H1 (cell line): Measurements from ENCODE around the gene FAR1. TPM values are rescaled to one million over a fixed set of nuclear protein-coding genes. Genes with fewer than 3 reads are reported as not detected.

Source experiments
- CTCF ChIA-PET: fragments of 300-600 bp; sonication (Branson Sonifier 250); formaldehyde crosslinking; loops from one replicate; lab custom pipeline; 2021; ENCODE audit not compliant: partially characterized antibody; lab: Charles Lee
- POLR2A ChIA-PET: fragments of 300-600 bp; sonication (Branson Sonifier 250); formaldehyde crosslinking; loops from one replicate; lab custom pipeline; 2021; ENCODE audit warnings: inconsistent platforms; ENCODE audit not compliant: partially characterized antibody; lab: Charles Lee
- DNase-seq, 2 experiments: peaks; one replicate each; pipeline versions ENCODE4 v3.0.0 to v3.0.0-alpha.2; 2010 to 2022; ENCODE audit warnings: low spot score in 2 of 2, low read depth in 1 of 2, mixed read lengths in 1 of 2
- FAIRE-seq: peaks from 2 replicates; lab custom pipeline; 2011; peaks lifted over from hg19 to GRCh38; lab: Jason Lieb, UNC
- H2AFZ ChIP-seq: 2 replicates; pipeline ENCODE4 v1.8.1; 2012; ENCODE audit warnings: low read length, inconsistent platforms
- H2AK5ac ChIP-seq: 2 replicates; pipeline ENCODE4 v1.6.1; 2013; ENCODE audit warnings: low read depth, low read length
- H2BK120ac ChIP-seq: replicated peaks from 2 replicates; pipeline ENCODE3; 2013; ENCODE audit warnings: low read depth, low read length, inconsistent platforms
- H2BK12ac ChIP-seq: 2 replicates; pipeline ENCODE4 v1.6.1; 2013; ENCODE audit warnings: low read depth, low read length
- H2BK15ac ChIP-seq: 2 replicates; pipeline ENCODE4 v1.6.1; 2013; ENCODE audit warnings: low read length
- H2BK20ac ChIP-seq: 2 replicates; pipeline ENCODE4 v1.6.1; 2013; ENCODE audit warnings: low read length
- H2BK5ac ChIP-seq: 2 replicates; pipeline ENCODE4 v1.6.1; 2013; ENCODE audit warnings: low read depth, low read length
- H3K14ac ChIP-seq: 2 replicates; pipeline ENCODE4 v1.6.1; 2013; ENCODE audit warnings: inconsistent platforms; ENCODE audit not compliant: insufficient read length
- H3K18ac ChIP-seq: 2 replicates; pipeline ENCODE4 v1.6.1; 2013; ENCODE audit warnings: low read length; ENCODE audit errors: extremely low read depth
- H3K23ac ChIP-seq: 2 replicates; pipeline ENCODE4 v1.6.1; 2013; ENCODE audit warnings: inconsistent platforms; ENCODE audit not compliant: insufficient read length
- H3K23me2 ChIP-seq: 2 replicates; pipeline ENCODE4 v1.6.1; 2013; ENCODE audit warnings: low read depth, low read length
- H3K27ac ChIP-seq: 2 replicates; pipeline ENCODE4 v1.6.1; 2011; ENCODE audit warnings: low read depth, low read length, inconsistent platforms
- H3K27me3 ChIP-seq, 4 experiments: replicated peaks in 1 of 4; 1 replicate in 1 of 4; 2 replicates in 3 of 4; pipeline versions ENCODE4 v1.6.1 to v1.8.1; 2011 to 2013; ENCODE audit warnings: low read length in 3 of 4, mild to moderate bottlenecking in 3 of 4, inconsistent platforms in 2 of 4, mixed read lengths in 2 of 4, moderate library complexity in 1 of 4; ENCODE audit not compliant: control insufficient read depth in 3 of 4, insufficient read depth in 3 of 4; ENCODE audit errors: extremely low read depth in 1 of 4
- H3K36me3 ChIP-seq, 4 experiments: 2 replicates each; pipeline versions ENCODE4 v1.6.1 to v1.8.1; 2011 to 2013; ENCODE audit warnings: mild to moderate bottlenecking in 4 of 4, low read length in 3 of 4, moderate library complexity in 2 of 4, control low read depth in 1 of 4, inconsistent platforms in 1 of 4; ENCODE audit not compliant: insufficient read depth in 4 of 4, control insufficient read depth in 2 of 4
- H3K4ac ChIP-seq: replicated peaks from 2 replicates; pipeline ENCODE3; 2013; ENCODE audit warnings: low read length, low read depth, mixed read lengths, inconsistent platforms; ENCODE audit not compliant: insufficient read length
- H3K4me1 ChIP-seq, 4 experiments: replicated peaks in 1 of 4; 1 replicate in 1 of 4; 2 replicates in 3 of 4; pipeline versions ENCODE4 v1.6.1 to v1.8.1; 2011 to 2013; ENCODE audit warnings: low read length in 3 of 4, inconsistent platforms in 2 of 4, mixed read lengths in 1 of 4; ENCODE audit not compliant: insufficient read depth in 4 of 4, control insufficient read depth in 3 of 4
- H3K4me2 ChIP-seq, 2 experiments: 2 replicates each; pipeline versions ENCODE4 v1.6.1 to v1.8.1; 2011 to 2013; ENCODE audit warnings: low read depth in 2 of 2, low read length in 2 of 2, control low read depth in 1 of 2, inconsistent platforms in 1 of 2, mild to moderate bottlenecking in 1 of 2; ENCODE audit not compliant: insufficient read depth in 1 of 2
- H3K4me3 ChIP-seq, 4 experiments: fragments of 200-600, 300-600 bp in 1 of 4; sonication (generic), shearing (Covaris generic), sonication (Bioruptor Twin) in 1 of 4; 2 replicates each; pipeline versions ENCODE4 v1.5.1 to v1.8.1; 2011 to 2016; ENCODE audit warnings: low read length in 4 of 4, low read depth in 3 of 4, control low read depth in 2 of 4, inconsistent platforms in 2 of 4, mild to moderate bottlenecking in 2 of 4, mixed read lengths in 1 of 4, moderate library complexity in 1 of 4; ENCODE audit not compliant: insufficient read depth in 2 of 4; ENCODE audit errors: extremely low read depth in 1 of 4
- H3K56ac ChIP-seq: replicated peaks from 2 replicates; pipeline ENCODE3; 2013; ENCODE audit warnings: low read depth, mild to moderate bottlenecking, mixed read lengths, low read length, inconsistent platforms; ENCODE audit not compliant: insufficient read length
- H3K79me1 ChIP-seq: 2 replicates; pipeline ENCODE4 v1.6.1; 2013; ENCODE audit warnings: low read depth, low read length, control low read depth
- H3K79me2 ChIP-seq, 2 experiments: 2 replicates each; pipeline versions ENCODE4 v1.6.1 to v1.8.1; 2012 to 2013; ENCODE audit warnings: low read length in 2 of 2, mild to moderate bottlenecking in 2 of 2, inconsistent platforms in 1 of 2; ENCODE audit not compliant: insufficient read depth in 2 of 2, control insufficient read depth in 1 of 2
- H3K9ac ChIP-seq, 4 experiments: replicated peaks in 1 of 4; 1 replicate in 1 of 4; 2 replicates in 3 of 4; pipeline versions ENCODE4 v1.6.1 to v1.8.1; 2011 to 2013; ENCODE audit warnings: low read depth in 3 of 4, low read length in 3 of 4, control low read depth in 2 of 4, mild to moderate bottlenecking in 2 of 4, moderate library complexity in 2 of 4, inconsistent platforms in 1 of 4; ENCODE audit errors: extremely low read depth in 1 of 4
- H3K9me3 ChIP-seq, 2 experiments: 2 replicates each; pipeline versions ENCODE4 v1.6.1 to v1.8.1; 2012 to 2013; ENCODE audit warnings: mild to moderate bottlenecking in 2 of 2, moderate library complexity in 2 of 2, control low read depth in 1 of 2, inconsistent platforms in 1 of 2, low read depth in 1 of 2, low read length in 1 of 2, mixed read lengths in 1 of 2; ENCODE audit not compliant: insufficient read depth in 2 of 2
- H4K20me1 ChIP-seq, 2 experiments: replicated peaks in 1 of 2; 2 replicates each; pipeline versions ENCODE3 to v1.8.1; 2011 to 2013; ENCODE audit warnings: inconsistent platforms in 2 of 2, low read length in 2 of 2, mild to moderate bottlenecking in 1 of 2; ENCODE audit not compliant: insufficient read depth in 2 of 2, control insufficient read depth in 1 of 2
- H4K5ac ChIP-seq: 2 replicates; pipeline ENCODE4 v1.6.1; 2013; ENCODE audit warnings: low read length, low read depth, mixed read lengths, inconsistent platforms; ENCODE audit not compliant: insufficient read length
- H4K8ac ChIP-seq: 2 replicates; pipeline ENCODE4 v1.8.0; 2013; ENCODE audit warnings: mild to moderate bottlenecking, moderate library complexity, low read length, inconsistent platforms; ENCODE audit not compliant: insufficient read depth; ENCODE audit errors: extremely low read depth
- H4K91ac ChIP-seq: replicated peaks from 2 replicates; pipeline ENCODE3; 2013; ENCODE audit warnings: low read length, mixed read lengths, inconsistent platforms; ENCODE audit not compliant: insufficient read length
- CHD1 ChIP-seq: IDR thresholded peaks from 2 replicates; pipeline ENCODE4 v1.6.1; 2012; ENCODE audit warnings: low read depth, low read length, improper control_type of control experiment
- CTCF ChIP-seq, 3 experiments: IDR thresholded peaks; 1 replicate in 2 of 3; 2 replicates in 1 of 3; pipeline versions ENCODE4 v1.5.1 to v1.6.1; 2011; ENCODE audit warnings: low read length in 3 of 3, mild to moderate bottlenecking in 3 of 3, inconsistent platforms in 2 of 3, low read depth in 1 of 3, moderate library complexity in 1 of 3; ENCODE audit not compliant: insufficient read depth in 1 of 3; ENCODE audit errors: control extremely low read depth in 1 of 3
- WGBS, 2 experiments: shearing (Covaris generic) in 1 of 2; methylation state at CpG; one replicate each; pipeline versions ENCODE4 v1.1.6 to v1.1.7; 2013 to 2015; ENCODE audit warnings: low lambda C conversion rate in 2 of 2, mixed read lengths in 2 of 2, inconsistent platforms in 1 of 2, low coverage in 1 of 2, missing lambda C conversion rate in 1 of 2; ENCODE audit not compliant: insufficient replicate concordance in 2 of 2, insufficient coverage in 1 of 2, insufficient read length in 1 of 2; ENCODE audit errors: extremely low coverage in 1 of 2, missing lambda C conversion rate in 1 of 2; 5-methylcytosine and 5-hydroxymethylcytosine counted together
- polyA plus RNA-seq, 7 experiments: library from polyadenylated mRNA; depleted of rRNA in 3 of 7; stranded (reverse) in 5 of 7; unstranded in 2 of 7; fragments of >200 nt in 5 of 7; fragments of 200-250 nt in 2 of 7; gene quantifications; 1 replicate in 5 of 7; 2 replicates in 1 of 7; 4 replicates in 1 of 7; pipeline versions ENCODE4 v1.2.1 to v1.2.3, GENCODE V29; 2011 to 2013; ENCODE audit warnings: missing spikeins in 2 of 7, mixed read lengths in 2 of 7
- total RNA-seq: library from RNA; stranded (reverse); fragmentation: NEBNext Ultra II Directional; extraction: Animal tissue kit (Norgen Biotek cat#: 25700); gene quantifications from 2 replicates; pipeline ENCODE4 v1.2.1, GENCODE V29; 2021

The FAR1 gene
- total and polyA plus RNA-seq, 2 of the 8 experiments (the other 6 are each of a cell fraction or from before 2014, with no cell fraction given): 29.7 to 68.5 TPM

- Histone ChIP-seq H2AFZ (no peak overlapping the region), H2BK15ac (no peak overlapping the region), H3K4me3 (no peak overlapping the region), H4K8ac (no peak overlapping the region), H2BK12ac (no peak overlapping the region), H3K4me2 (no peak overlapping the region), H3K23me2 (no peaks in the 10 kb centered on the region), H3K23ac (no peak overlapping the region), H3K18ac (no peak overlapping the region), H3K4ac (no peak overlapping the region), H2BK5ac (no peak overlapping the region), H4K5ac (no peak overlapping the region), H4K20me1 (peaks cover 0 to 2% of the 10 kb centered on the region in 2 experiments), H4K91ac (no peak overlapping the region), H3K56ac (no peak overlapping the region), H2BK20ac (no peak overlapping the region), H3K4me1 (no peaks in the 10 kb centered on the region), H2BK120ac (no peak overlapping the region), H2AK5ac (no peak overlapping the region), H3K79me2 (peaks cover 2 to 28% of the 10 kb centered on the region in 2 experiments; a peak in 2 of 4 replicates), H3K27ac (no peak overlapping the region), H3K9me3 (no peaks in the 10 kb centered on the region), H3K36me3 (peaks cover 0 to 32% (median 8%) of the 10 kb centered on the region in 4 experiments; a peak in 4 of 8 replicates), H3K14ac (no peak overlapping the region), H3K9ac (no peak overlapping the region), H3K79me1 (no peaks in the 10 kb centered on the region), H3K27me3 (no peaks in the 10 kb centered on the region)
- 81% methylated on average over 1 of the region's 1 CpG; no CpG with 5 or more reads in 1 of the 2 experiments for WGBS, 2 experiments
- no peak for TF ChIP-seq CHD1
- TF ChIP-seq CTCF (IDR thresholded peaks at IDR 0.05; ENCODE audit: control extremely low read depth in 1 of 3, insufficient read depth in 1 of 3, low read depth in 1 of 3, low read length in 3 of 3): no peak
- CTCF ChIA-PET: interaction anchor here (1.3 kb wide), 1 partner anchor 21 kb away, joined by 3 read pairs; no protein-coding TSS in a partner anchor
- no peak for DNase-seq
- POLR2A ChIA-PET: no interaction called here
- FAIRE-seq: no peak
Observed at GRCh38 chr11:13697710-13698109, 29.2 kb downstream of the FAR1 start.
